K562 treated with DMSO at 1 percent for 12 hours (cell line): Measurements from ENCODE around the gene LRRC75A. TPM values are rescaled to one million over a fixed set of nuclear protein-coding genes. Genes with fewer than 3 reads are reported as not detected.

ENCODE experiments used
- total RNA-seq: library from RNA; unstranded; fragments of 300-600 nt; gene quantifications from 2 replicates; pipeline ENCODE4 v1.2.3, GENCODE V29; 2022; ENCODE audit not compliant: insufficient read depth

Gene LRRC75A, protein sequence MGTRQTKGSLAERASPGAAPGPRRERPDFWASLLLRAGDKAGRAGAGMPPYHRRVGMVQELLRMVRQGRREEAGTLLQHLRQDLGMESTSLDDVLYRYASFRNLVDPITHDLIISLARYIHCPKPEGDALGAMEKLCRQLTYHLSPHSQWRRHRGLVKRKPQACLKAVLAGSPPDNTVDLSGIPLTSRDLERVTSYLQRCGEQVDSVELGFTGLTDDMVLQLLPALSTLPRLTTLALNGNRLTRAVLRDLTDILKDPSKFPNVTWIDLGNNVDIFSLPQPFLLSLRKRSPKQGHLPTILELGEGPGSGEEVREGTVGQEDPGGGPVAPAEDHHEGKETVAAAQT
- 0.31 TPM in 1 of 2 replicates, not detected in the other for total RNA-seq

DNA sequence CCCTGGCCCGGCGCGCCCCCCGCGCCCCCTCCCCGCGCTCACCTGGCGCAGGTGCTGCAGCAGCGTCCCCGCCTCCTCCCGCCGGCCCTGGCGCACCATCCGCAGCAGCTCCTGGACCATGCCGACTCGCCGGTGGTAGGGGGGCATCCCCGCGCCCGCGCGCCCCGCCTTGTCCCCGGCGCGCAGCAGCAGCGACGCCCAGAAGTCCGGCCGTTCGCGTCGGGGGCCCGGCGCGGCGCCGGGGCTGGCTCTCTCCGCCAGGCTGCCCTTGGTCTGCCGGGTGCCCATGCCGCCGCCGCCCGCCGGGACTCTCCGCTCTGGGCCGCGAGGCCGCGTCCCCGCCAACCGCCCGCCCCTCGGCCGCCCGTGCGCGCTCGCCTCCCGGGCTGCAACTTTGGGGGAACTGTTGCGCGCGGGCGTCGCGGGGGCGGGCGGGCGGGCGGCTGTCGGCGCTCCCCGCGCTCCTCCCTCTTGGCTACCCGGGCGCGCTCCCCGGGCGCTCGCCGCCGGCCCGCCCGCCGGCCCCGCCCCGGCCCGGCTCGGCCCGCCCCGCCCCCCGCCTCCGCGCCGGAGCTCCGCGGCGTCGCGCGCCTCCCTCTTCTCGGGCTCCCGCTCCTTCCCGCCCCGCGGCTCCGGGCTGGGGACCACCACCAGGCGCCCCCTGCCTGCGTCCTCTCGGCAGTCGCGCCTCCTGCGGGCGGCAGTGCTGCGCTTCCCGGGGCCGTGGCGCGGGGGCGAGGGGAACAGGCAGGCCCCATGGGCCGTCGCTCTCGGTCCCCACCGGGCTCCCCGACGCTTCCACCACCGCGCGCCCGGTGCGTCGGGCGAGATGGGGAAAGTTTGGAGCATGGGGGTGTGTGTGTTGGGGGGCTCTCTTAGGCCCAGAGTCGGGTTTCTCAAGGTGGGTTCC, at the start of gene LRRC75A:
Gene LRRC75A (minus strand): TSS at position 491 of the 910 bp plus-strand sequence. CDS start 203 bp downstream, at position 288.

GRCh38 chr17:16415031-16415924, 76.7 kb downstream of the LRRC75A start, which contains the start of gene TRPV2:
TRPV2 (plus strand) TSS chr17:16415571; CDS start chr17:16417669, 2,098 bp downstream.

Other genes with a start within 250 kb of the LRRC75A start
- gene CENPV, start 138.7 kb downstream of the LRRC75A start, total RNA-seq, result 54.3 and 59.3 TPM in 2 replicates
- 1,813 and 2,440 TPM in 2 replicates for gene UBB, start 111.1 kb downstream of the LRRC75A start, total RNA-seq
- 70.3 and 74.7 TPM in 2 replicates for gene TRPV2, start 76.6 kb downstream of the LRRC75A start, total RNA-seq
- not detected in 2 replicates for gene ZNF287, start 77.0 kb upstream of the LRRC75A start, total RNA-seq
- gene ZNF624, start 161.7 kb upstream of the LRRC75A start, total RNA-seq, result 0.52 TPM in 1 of 2 replicates, not detected in the other
- gene CCDC144A, start 198.0 kb upstream of the LRRC75A start, total RNA-seq, result 0.28 and 1.5 TPM in 2 replicates